Fibroblast of skin of left biceps (primary cell): ENCODE results near the gene PALM.
"Not testable (repeated sequence)": the region's sequence is repeated elsewhere in the genome, so short reads cannot be mapped to it uniquely, and the experiment has no call there.

Experiments
- DNase-seq, 2 experiments: peaks; one replicate each; pipeline ENCODE4 v3.0.0-alpha.2; 2013; ENCODE audit warnings: low read depth in 2 of 2

Gene PALM

GRCh38 chr19:678791-679388 is 29.8 kb upstream of the PALM start:
- no peak for DNase-seq

DNA sequence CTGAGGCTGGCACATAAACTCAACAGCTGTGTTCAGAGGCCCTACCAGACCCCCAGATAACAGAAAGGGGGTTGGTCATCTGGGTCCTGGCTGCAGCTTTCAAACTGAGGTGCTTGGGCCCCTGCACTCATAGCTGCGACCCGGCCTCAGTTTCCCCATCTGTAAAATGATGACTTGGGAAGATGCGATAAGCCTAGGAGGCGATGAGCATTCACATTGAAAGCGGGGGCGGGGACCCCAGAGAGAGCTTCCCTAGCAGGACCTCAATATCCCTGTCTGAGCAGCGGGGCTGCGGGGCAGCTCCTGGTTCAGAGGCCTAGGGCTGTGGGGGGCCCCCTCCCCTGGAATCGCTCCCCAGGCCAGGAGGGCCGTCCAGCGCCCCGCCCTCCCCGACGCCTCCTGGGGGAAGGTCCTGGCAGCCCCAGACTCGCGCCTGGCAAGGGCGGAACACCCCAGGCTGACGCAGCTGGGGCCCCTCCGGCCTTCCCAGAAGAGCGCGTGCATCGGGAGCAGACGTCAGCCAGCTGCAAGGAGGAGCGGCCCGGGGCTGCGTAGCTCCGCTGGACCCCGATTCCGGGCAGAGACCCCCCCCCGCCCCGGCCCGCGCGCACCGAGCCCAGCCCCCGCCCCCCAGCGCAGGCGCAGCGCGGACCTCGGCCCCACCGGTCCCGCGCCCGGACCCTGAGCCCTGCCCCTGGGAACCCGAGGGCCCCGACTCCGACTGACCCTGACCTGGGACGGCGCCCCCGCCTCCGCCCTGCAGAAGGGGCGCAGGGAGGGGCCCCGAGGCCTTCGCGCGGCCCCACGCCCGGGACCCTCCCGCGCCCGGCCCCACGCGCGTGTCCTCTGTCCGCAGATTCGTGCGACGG is 29.1 kb upstream of the PALM start:
- peak; percentile 23 to 47 for DNase-seq

DNA sequence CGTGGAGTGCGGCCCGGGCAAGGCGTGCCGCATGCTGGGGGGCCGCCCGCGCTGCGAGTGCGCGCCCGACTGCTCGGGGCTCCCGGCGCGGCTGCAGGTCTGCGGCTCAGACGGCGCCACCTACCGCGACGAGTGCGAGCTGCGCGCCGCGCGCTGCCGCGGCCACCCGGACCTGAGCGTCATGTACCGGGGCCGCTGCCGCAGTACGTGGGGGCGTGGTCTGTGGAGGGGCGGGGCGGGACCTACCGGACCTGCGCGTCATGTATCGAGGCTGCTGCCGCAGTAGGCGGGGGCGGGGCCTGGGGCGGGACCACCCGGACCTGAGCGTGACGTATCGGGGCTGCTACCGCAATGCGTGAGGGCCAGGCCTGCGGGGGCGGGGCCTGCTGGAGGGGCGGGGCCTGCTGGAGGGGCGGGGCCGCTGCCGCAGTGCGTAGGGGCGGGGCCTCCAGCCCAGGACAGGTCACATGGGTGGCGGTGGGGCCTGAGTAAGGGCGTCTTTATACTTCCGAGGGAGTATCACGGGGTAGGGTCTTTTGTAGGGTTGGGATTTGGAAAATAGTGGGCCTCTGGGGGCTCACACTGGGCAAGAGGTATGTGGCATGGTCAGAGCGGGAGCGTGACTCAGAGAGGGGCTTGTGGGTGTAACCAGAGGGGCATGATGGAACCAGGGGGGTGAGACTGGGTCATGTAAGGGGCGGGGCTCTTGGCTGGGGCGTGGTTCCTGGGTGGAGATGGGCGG is 28.3 kb upstream of the PALM start:
- DNase-seq = peak; percentile 95

DNA sequence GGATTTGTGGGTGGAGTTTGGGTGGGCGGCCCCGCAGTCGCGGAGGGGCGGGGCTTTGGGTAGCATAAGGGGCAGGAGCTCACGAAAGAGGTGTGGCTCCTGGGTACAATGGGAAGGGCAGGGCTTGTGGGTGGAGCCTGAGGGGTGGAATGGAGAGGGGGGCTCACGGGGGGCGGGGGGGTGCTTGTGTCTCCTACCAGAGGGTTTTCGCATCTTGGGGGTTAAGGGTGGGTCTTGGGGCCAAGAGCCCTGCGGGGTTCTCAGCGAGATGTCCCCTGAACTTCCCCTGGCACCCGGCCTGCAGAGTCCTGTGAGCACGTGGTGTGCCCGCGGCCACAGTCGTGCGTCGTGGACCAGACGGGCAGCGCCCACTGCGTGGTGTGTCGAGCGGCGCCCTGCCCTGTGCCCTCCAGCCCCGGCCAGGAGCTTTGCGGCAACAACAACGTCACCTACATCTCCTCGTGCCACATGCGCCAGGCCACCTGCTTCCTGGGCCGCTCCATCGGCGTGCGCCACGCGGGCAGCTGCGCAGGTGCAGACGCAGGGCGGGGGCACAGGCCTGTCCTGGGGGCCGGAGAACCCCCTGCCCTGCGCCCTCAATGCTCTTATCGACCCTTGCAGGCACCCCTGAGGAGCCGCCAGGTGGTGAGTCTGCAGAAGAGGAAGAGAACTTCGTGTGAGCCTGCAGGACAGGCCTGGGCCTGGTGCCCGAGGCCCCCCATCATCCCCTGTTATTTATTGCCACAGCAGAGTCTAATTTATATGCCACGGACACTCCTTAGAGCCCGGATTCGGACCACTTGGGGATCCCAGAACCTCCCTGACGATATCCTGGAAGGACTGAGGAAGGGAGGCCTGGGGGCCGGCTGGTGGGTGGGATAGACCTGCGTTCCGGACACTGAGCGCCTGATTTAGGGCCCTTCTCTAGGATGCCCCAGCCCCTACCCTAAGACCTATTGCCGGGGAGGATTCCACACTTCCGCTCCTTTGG is 27.4 kb upstream of the PALM start:
- no peak for DNase-seq

DNA sequence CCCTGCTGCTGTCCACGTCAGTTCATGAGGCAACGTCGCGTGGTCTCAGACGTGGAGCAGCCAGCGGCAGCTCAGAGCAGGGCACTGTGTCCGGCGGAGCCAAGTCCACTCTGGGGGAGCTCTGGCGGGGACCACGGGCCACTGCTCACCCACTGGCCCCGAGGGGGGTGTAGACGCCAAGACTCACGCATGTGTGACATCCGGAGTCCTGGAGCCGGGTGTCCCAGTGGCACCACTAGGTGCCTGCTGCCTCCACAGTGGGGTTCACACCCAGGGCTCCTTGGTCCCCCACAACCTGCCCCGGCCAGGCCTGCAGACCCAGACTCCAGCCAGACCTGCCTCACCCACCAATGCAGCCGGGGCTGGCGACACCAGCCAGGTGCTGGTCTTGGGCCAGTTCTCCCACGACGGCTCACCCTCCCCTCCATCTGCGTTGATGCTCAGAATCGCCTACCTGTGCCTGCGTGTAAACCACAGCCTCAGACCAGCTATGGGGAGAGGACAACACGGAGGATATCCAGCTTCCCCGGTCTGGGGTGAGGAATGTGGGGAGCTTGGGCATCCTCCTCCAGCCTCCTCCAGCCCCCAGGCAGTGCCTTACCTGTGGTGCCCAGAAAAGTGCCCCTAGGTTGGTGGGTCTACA is 25.9 kb upstream of the PALM start:
- no peak for DNase-seq

DNA sequence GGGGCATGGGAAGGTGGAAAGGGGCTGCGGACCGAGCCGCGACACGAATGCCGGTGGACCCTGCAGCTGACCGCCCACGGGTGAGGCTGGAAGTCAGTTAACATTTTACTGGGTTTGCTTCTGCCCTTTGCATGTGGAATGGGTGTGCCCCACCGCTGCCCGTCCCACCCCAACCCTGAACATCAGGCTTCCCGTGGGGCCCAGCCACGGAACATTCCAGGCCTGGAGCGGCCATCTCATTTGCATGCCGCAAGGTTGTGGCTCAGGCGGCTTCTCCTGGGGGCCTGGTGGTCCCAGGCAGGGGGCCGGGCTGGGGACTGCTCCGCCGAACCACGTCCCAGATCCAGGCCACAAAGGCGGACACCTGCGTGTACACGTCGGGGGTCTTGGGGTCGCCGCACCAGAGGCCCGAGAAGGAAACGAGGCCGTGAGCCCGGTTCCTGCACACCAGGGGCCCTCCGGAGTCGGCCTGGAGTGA is 23.2 kb upstream of the PALM start:
- no peak for DNase-seq

DNA sequence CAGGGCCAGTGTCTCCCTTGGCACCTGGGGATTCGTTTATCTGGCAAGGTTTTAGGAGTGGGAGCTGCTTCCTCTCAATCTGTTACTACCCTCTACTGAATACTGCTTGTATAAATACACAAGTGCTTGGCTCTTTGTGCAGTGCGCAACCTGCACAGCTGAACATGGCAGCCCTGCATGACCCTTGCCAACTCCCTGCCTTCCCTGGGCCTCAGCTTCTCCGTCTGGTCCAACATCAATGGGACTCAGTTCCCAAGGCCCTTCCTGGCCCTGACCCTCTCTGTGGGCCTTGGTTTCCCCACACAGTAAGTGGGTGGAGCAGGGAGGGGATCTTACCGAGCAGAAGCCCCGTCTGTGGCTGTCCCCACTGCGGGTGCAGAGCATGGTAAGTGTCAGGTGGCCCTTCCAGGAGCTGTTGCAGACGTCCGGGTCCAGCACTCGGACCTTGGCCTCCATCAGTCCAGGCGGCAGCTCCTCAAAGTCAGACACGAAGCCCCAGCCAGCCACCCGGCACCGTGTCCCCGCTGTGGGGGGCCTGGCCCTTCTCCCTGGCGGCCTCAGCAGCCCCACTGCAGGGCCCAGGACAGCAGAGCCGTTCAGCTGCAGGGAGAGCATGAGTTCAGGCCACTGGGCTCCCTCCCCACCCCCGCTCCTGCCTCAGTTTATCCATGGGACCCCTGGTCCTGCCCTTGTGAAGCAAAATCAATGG is 22.0 kb upstream of the PALM start:
- DNase-seq = no peak

DNA sequence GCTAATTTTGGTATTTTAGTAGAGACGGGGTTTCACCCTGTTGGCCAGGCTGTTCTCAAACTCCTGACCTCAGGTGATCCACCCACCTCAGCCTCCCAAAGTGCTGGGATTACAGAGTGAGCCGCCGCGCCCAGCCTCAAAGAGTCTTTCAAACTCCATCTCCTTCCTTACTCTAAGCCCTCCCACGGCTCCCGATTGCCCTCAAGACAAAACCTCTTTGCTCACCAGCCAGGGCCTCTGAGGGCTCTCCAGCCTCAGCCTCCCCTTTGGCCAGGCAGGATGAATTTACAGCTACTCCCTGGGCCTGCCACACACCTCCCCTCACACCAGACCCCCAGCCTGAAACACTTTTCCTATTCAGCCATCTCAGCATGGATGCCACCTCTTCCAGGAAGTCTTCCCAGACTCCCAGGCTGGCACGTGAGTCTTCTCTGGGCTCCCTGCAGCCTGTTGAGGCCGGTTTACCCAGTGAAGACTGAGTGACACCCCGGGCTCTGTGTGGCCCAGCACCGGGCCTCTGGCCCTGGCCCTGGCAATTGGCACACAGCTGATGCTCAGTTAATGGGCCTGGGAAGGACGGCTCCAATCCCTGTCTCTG is 21.1 kb upstream of the PALM start:
- DNase-seq = no peak

- DNase-seq = no peak
Observed at GRCh38 chr19:688214-688613, 20.5 kb upstream of the PALM start.

DNA sequence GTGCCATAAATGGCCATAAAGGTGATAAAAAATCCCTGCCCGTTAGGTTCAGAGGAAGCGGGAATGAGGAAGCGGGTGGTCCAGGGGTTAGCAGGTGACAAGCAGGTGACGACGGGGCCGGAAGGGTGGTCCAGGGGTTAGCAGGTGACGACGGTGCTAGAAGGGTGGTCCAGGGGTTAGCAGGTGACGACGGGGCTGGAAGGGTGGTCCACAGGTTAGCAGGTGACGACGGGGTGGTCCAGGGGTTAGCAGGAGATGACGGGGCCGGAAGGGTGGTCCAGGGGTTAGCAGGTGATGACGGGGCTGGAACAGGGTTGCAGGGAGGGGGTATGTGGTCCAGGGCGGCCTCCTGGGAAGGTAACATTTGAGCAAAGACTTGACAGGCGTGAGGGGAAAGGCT is 19.7 kb upstream of the PALM start:
- DNase-seq = no peak

GRCh38 chr19:690203-690602 is 18.5 kb upstream of the PALM start:
- DNase-seq = no peak

DNA sequence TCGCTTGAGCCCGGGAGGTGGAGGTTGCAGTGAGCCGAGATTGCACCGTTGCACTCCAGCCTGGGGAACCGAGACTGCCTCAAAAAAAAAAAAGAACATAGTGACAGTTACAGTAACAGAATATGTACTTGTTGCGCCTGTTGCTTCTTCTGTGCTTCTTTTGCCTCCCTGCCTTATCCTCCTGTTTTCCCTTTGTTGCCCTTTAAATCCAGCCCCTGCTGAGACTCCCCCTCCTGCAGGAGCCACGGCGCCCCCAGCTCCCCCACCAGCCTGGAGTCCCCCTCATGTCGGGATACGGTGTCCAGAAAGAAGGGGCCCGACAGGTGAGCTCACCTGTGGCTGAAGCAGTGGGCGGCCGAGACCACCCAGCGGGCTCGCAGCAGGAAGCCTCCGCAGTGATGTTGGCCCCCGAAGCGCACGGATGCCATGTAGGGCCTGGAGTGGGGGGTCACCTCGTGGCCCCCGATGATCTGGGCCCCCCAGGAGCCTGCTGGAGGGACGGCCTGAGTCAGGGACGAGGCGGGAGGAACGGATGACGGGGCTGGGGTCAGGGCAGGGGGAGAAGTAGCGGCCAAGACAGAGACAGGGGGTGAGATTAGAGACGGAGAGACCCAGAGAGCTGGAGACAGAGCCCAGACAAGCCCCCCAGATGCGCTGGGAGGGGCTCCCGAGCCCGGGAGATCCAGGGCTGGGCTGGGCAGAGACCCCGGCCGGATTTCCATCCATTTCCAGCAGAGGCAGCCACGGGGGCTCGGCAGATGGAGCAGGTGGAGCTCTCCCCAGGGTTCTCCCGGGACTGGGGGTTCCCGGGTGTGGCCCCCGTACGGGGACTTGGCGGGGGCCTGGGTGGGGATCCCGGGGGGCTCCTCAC is 14.0 kb upstream of the PALM start:
- DNase-seq = no peak

GRCh38 chr19:695352-695949 is 13.3 kb upstream of the PALM start, which contains the start of gene PRSS57:
PRSS57 (minus strand) TSS chr19:695452; CDS start chr19:695430, 22 bp downstream.
- DNase-seq = no peak

DNA sequence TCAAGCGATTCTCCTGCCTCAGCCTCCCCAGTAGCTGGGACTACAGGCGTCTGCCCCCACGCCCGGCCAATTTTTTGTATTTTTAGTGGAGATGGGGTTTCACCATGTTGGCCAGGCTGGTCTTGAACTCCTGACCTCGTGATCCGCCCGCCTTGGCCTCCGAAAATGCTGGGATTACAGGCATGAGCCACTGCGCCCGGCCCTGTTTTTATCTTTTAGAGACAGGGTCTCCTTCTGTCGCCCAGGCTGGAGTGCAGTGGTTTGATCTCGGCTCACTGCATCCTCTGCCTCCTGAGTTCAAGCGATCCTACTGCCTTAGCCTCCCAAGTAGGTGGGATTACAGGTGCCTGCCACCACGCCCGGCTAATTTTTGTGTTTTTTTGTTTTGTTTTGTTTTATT is 10.2 kb upstream of the PALM start:
- not testable (repeated sequence) for DNase-seq

DNA sequence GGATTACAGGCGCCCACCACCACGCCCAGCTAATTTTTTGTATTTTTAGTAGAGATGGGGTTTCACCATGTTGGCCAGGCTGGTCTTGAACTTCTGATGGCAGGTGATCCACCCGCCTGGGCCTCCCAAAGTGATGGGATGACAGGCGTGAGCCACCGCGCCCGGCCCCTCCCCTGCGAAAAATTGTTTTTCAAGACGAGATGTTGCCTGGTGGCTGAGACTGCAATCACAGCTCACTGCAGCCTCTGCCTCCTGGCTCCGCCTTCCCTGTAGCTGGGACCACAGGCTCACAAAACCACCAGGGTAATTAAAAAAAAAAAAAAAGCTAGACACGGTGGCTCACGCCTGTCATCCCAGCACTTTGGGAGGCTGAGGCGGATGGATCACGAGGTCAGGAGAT is 8.8 kb upstream of the PALM start:
- not testable (repeated sequence) for DNase-seq

- not testable (repeated sequence) for DNase-seq
Observed at GRCh38 chr19:702847-703246, 5.9 kb upstream of the PALM start.

GRCh38 chr19:703329-703650 is 5.4 kb upstream of the PALM start:
- no peak for DNase-seq

DNA sequence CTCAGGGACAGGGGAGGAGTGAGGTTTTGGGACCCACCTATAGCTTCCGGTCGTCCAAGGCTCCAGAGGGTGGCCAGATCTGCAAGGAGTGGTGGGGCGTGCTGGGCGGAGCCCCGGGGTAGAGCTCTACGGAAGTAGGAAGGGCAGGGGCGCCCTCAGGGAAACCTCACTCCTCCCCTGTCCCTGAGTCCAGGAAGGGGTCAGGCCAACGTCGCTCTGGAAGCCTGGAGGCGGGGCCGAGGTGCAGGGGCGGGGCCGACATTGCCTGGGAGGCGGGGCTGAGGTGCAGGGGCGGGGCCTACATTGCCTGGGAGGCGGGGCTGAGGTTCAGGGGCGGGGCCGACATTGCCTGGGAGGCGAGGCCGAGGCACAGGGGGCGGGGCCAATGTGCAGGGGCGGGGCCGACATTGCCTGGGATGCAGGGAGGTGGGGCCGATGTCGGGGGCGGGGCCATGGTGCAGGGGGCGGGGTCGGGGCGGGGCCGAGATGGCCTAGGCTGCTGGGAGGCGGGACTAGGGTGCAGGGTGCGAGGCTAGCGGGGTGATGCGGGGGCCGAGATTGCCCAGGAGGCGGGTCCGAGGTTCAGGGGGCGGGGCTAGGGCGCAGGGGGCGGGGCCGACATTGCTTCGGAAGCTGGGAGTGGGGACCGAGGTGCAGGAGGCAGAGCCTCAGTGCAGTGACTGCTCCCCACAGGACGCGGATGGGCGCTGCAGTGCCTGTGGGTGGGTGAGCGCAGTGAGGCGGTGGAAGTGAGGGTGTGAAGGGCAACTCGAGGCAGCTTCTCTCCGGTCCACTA is 4.9 kb upstream of the PALM start:
- no peak for DNase-seq
